ENCODE data around the gene LIN28A. TPM values are rescaled to one million over a fixed set of nuclear protein-coding genes. Genes with fewer than 3 reads are reported as not detected.

LIN28A gene
- total RNA-seq, 1 donor from 2014 or later: not detected

GRCh38 chr1:26429721-26430120 is 19.1 kb downstream of the LIN28A start:
- Mint-ChIP-seq H3K4me3 (ENCODE audit: unreplicated experiment) (no peak overlapping the region), H3K9me3 (ENCODE audit: low read depth) (no peaks in the 10 kb centered on the region), H3K27ac (ENCODE audit: unreplicated experiment) (no peak overlapping the region), H3K27me3 (ENCODE audit: low read depth) (no peaks in the 10 kb centered on the region), H3K4me1 (ENCODE audit: low read depth) (peaks cover 23% of the 10 kb centered on the region), H3K36me3 (ENCODE audit: low read depth) (peaks cover 8% of the 10 kb centered on the region)
- no peak for DNase-seq (ENCODE audit: low spot score)
- TF ChIP-seq, protein P1, sequence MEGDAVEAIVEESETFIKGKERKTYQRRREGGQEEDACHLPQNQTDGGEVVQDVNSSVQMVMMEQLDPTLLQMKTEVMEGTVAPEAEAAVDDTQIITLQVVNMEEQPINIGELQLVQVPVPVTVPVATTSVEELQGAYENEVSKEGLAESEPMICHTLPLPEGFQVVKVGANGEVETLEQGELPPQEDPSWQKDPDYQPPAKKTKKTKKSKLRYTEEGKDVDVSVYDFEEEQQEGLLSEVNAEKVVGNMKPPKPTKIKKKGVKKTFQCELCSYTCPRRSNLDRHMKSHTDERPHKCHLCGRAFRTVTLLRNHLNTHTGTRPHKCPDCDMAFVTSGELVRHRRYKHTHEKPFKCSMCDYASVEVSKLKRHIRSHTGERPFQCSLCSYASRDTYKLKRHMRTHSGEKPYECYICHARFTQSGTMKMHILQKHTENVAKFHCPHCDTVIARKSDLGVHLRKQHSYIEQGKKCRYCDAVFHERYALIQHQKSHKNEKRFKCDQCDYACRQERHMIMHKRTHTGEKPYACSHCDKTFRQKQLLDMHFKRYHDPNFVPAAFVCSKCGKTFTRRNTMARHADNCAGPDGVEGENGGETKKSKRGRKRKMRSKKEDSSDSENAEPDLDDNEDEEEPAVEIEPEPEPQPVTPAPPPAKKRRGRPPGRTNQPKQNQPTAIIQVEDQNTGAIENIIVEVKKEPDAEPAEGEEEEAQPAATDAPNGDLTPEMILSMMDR (IDR thresholded peaks at IDR 0.05): no peak

DNA sequence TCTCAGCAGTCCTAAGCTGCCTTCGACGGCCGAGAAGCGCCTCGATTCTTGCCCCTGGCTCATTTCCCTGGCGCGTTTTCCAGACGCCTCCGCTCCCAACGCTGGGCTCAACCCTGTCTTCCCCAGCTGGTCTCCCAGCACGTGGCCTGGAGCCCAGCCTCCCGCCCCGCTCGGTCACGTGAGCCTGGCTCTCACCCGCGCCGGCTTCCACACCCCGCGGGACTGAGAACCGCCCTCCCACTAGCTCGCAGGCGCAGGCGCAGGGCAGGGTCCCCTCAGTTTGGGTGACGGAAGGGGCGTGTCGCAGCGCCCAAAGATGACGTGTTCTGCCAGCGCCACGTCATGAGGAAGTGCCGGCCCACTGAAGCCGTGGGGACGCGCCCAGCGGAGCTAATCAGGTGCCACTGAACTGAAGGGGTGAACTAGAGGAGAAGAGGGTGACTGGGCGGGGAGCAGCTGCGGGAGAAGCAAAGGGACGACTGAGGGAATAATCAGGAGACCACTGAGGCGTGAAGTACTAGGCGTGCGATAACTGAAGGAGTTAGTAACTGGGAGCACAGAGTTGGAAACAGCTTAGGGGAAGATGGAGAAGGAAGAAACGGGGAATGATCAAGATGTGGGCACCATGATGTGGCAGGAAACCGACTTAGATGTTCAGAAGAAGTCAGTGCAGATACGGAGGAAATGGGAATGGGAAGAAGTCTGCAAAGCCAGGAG is 21.5 kb downstream of the LIN28A start, which contains the start of gene DHDDS:
Gene DHDDS (plus strand): TSS at position 343 of the 717 bp plus-strand sequence. CDS start 625 bp downstream, outside the sequence.
- no peaks in the 10 kb centered on the region for H3K9me3 Mint-ChIP-seq (ENCODE audit: low read depth)
- peak; percentile 99 for DNase-seq (ENCODE audit: low spot score)
- peaks cover 23% of the 10 kb centered on the region for H3K4me1 Mint-ChIP-seq (ENCODE audit: low read depth)
- H3K27ac Mint-ChIP-seq (ENCODE audit: unreplicated experiment): peak within 1 kb of the TSS; percentile 99
- peaks cover 8% of the 10 kb centered on the region for H3K36me3 Mint-ChIP-seq (ENCODE audit: low read depth)
- TF ChIP-seq, protein P1 (IDR thresholded peaks at IDR 0.05): no peak
- no peaks in the 10 kb centered on the region for H3K27me3 Mint-ChIP-seq (ENCODE audit: low read depth)
- peak within 1 kb of the TSS; percentile 99 for H3K4me3 Mint-ChIP-seq (ENCODE audit: unreplicated experiment)

DNA sequence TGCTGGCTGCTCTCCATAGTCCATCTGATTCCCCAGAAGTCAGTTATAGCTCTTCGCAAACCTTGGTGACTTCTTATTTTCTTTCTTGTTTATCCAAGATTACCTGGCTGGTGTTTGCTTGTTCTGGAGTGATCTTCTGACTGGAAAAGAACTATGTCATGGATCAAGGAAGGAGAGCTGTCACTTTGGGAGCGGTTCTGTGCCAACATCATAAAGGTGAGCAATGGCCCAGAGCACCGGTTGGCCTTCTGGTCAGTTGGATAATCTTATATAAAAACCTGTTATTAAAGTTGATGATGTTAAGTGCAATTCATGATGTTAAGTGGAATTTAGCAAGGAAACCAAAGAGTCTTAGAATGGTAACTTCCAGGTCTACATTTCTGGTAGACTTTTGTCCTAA is 22.2 kb downstream of the LIN28A start:
- Mint-ChIP-seq H3K9me3 (ENCODE audit: low read depth) (no peaks in the 10 kb centered on the region), H3K27me3 (ENCODE audit: low read depth) (no peaks in the 10 kb centered on the region), H3K4me1 (ENCODE audit: low read depth) (peaks cover 23% of the 10 kb centered on the region), H3K4me3 (ENCODE audit: unreplicated experiment) (peak overlapping the region; percentile 99), H3K36me3 (ENCODE audit: low read depth) (peaks cover 8% of the 10 kb centered on the region), H3K27ac (ENCODE audit: unreplicated experiment) (peak overlapping the region; percentile 99)
- no peak for DNase-seq (ENCODE audit: low spot score)
- TF ChIP-seq, protein P1 (IDR thresholded peaks at IDR 0.05): no peak

DNA sequence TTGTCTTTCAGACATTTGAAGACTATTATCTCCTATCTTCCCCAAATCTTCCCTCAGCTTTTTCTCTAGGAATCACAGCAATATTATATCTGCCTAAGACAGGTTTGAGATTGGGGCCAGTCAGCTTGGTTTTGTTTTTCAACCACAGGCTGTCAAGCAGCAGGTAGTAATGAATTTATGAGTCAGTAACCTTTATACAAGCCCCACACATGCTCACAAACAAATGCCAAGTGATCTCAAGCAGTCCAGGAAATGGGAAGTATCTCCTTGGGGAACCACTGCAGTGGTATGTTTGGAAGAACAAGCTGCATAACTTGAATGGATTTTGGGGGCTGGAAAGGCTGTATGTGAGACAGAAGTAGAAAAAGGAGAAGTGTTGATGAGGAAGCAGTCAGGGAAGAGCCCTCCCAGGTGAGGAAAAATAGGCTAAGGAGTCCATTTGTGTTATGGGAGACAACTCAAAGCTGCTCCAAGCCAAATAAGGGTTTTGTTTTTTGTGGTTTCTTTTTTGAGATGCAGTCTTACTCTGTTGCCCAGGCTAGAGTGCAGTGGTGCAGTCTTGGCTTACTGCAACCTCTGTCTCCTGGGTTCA is 23.6 kb downstream of the LIN28A start:
- no peak overlapping the region for H3K27ac Mint-ChIP-seq (ENCODE audit: unreplicated experiment)
- peaks cover 23% of the 10 kb centered on the region for H3K4me1 Mint-ChIP-seq (ENCODE audit: low read depth)
- DNase-seq (ENCODE audit: low spot score): no peak
- peaks cover 19% of the 10 kb centered on the region for H3K36me3 Mint-ChIP-seq (ENCODE audit: low read depth)
- no peak overlapping the region for H3K4me3 Mint-ChIP-seq (ENCODE audit: unreplicated experiment)
- TF ChIP-seq, protein P1 (IDR thresholded peaks at IDR 0.05): no peak
- H3K9me3 Mint-ChIP-seq (ENCODE audit: low read depth): no peaks in the 10 kb centered on the region
- no peaks in the 10 kb centered on the region for H3K27me3 Mint-ChIP-seq (ENCODE audit: low read depth)

- Mint-ChIP-seq H3K9me3 (ENCODE audit: low read depth) (no peaks in the 10 kb centered on the region), H3K4me3 (ENCODE audit: unreplicated experiment) (no peak overlapping the region), H3K27me3 (ENCODE audit: low read depth) (no peaks in the 10 kb centered on the region), H3K27ac (ENCODE audit: unreplicated experiment) (no peak overlapping the region), H3K4me1 (ENCODE audit: low read depth) (peaks cover 9% of the 10 kb centered on the region), H3K36me3 (ENCODE audit: low read depth) (peaks cover 32% of the 10 kb centered on the region)
- DNase-seq (ENCODE audit: low spot score): no peak
- TF ChIP-seq, protein P1 (IDR thresholded peaks at IDR 0.05): no peak
Observed at GRCh38 chr1:26438041-26438440, 27.4 kb downstream of the LIN28A start.
